ENCODE measurements around the gene GLI1. TPM values are rescaled to one million over a fixed set of nuclear protein-coding genes. Genes with fewer than 3 reads are reported as not detected.
"Not testable (repeated sequence)": the region's sequence is repeated elsewhere in the genome, so short reads cannot be mapped to it uniquely, and the experiment has no call there.

The GLI1 gene
- polyA plus RNA-seq, 1 donor from 2014 or later: 4.2 TPM

- not testable (repeated sequence) for H3K9ac ChIP-seq (ENCODE audit: low read length); H3K9me2 ChIP-seq (ENCODE audit: insufficient read depth, low read length); H3K36me3 ChIP-seq (ENCODE audit: insufficient read depth, low read length); H2AFZ ChIP-seq (ENCODE audit: low read depth, low read length); H3K9me3 ChIP-seq (ENCODE audit: low read length); H4K20me1 ChIP-seq (ENCODE audit: insufficient read depth); H3K4me2 ChIP-seq (ENCODE audit: low read length); H3K27ac ChIP-seq (ENCODE audit: low read length); H3K4me3 ChIP-seq (ENCODE audit: low read length); H3F3A ChIP-seq (ENCODE audit: insufficient read depth, low read length, poor library complexity, severe bottlenecking); H3K27me3 ChIP-seq (ENCODE audit: insufficient read depth, low read depth, low read length)
- H3K79me2 ChIP-seq (replicated peaks; ENCODE audit: insufficient read depth, low read length): peaks cover 13% of the 10 kb centered on the region
Measured at GRCh38 chr12:57514246-57514645, 54.7 kb downstream of the GLI1 start.

- H3K9me3 ChIP-seq (ENCODE audit: low read length): no peaks in the 10 kb centered on the region
- no peak overlapping the region for H3K4me2 ChIP-seq (ENCODE audit: low read length)
- no peak overlapping the region for H3K4me3 ChIP-seq (ENCODE audit: low read length)
- H3K27ac ChIP-seq (ENCODE audit: low read length): no peak overlapping the region
- peaks cover 19% of the 10 kb centered on the region for H3K79me2 ChIP-seq (replicated peaks; ENCODE audit: insufficient read depth, low read length)
- TF ChIP-seq EZH2 (IDR thresholded peaks at IDR 0.05; ENCODE audit: borderline replicate concordance, insufficient read depth, low read length, poor library complexity, severe bottlenecking): no peak
- no peak for TF ChIP-seq SMC3 (conservative IDR thresholded peaks at IDR 0.05; ENCODE audit: poor library complexity)
- TF ChIP-seq POLR2AphosphoS5 (IDR thresholded peaks at IDR 0.05): no peak
- TF ChIP-seq MXI1 (conservative IDR thresholded peaks at IDR 0.05; ENCODE audit: poor library complexity, severe bottlenecking): no peak
- TF ChIP-seq RAD21 (conservative IDR thresholded peaks at IDR 0.05): no peak
- no peak for TF ChIP-seq EP300 (conservative IDR thresholded peaks at IDR 0.05; ENCODE audit: poor library complexity, severe bottlenecking)
- no peak for TF ChIP-seq TAF1 (IDR thresholded peaks at IDR 0.05; ENCODE audit: low read depth)
- TF ChIP-seq CTCF (IDR thresholded peaks at IDR 0.05; ENCODE audit: poor library complexity, severe bottlenecking): no peak
- no peak for TF ChIP-seq REST (IDR thresholded peaks at IDR 0.05; ENCODE audit: borderline replicate concordance)
- peaks cover 7% of the 10 kb centered on the region for H3K36me3 ChIP-seq (ENCODE audit: insufficient read depth, low read length)
- H2AFZ ChIP-seq (ENCODE audit: low read depth, low read length): no peak overlapping the region
- no peaks in the 10 kb centered on the region for H3K9me2 ChIP-seq (ENCODE audit: insufficient read depth, low read length)
- H3K9ac ChIP-seq (ENCODE audit: low read length): no peak overlapping the region
- no peaks in the 10 kb centered on the region for H3F3A ChIP-seq (ENCODE audit: insufficient read depth, low read length, poor library complexity, severe bottlenecking)
- no peaks in the 10 kb centered on the region for H3K27me3 ChIP-seq (ENCODE audit: insufficient read depth, low read depth, low read length)
- H4K20me1 ChIP-seq (ENCODE audit: insufficient read depth): no peaks in the 10 kb centered on the region
Measured at GRCh38 chr12:57514720-57515407, 55.3 kb downstream of the GLI1 start.

All from neural cell (in vitro differentiated cells).